ENCODE results near the gene NAT16. TPM values are rescaled to one million over a fixed set of nuclear protein-coding genes. Genes with fewer than 3 reads are reported as not detected.

The NAT16 gene
- total and polyA plus RNA-seq, 2 of the 13 experiments (the other 11 are each of a cell fraction or from before 2014, with no cell fraction given): 0.04 TPM; not detected in 1

- no peak for TF ChIP-seq ZBTB39 (CRISPR knock-in tag; IDR thresholded peaks at IDR 0.05)
- peak; percentile 19 for TF ChIP-seq CREM (IDR thresholded peaks at IDR 0.05)
- no peak for TF ChIP-seq CREM (CRISPR knock-in tag; IDR thresholded peaks at IDR 0.05)
- TF ChIP-seq GTF2F1 (IDR thresholded peaks at IDR 0.05; ENCODE audit: low read length): no peak
- no peak for TF ChIP-seq MTA3 (CRISPR knock-in tag; IDR thresholded peaks at IDR 0.05)
- TF ChIP-seq ZNF503 (CRISPR knock-in tag; IDR thresholded peaks at IDR 0.05): no peak; the same call in 1 of the 2 replicates
- no peak for TF ChIP-seq ZBTB49 (CRISPR knock-in tag; IDR thresholded peaks at IDR 0.05; ENCODE audit: borderline replicate concordance)
- no peak for TF ChIP-seq FOXP1 (IDR thresholded peaks at IDR 0.05)
- peak; percentile 65 for TF ChIP-seq FOXP1 (CRISPR knock-in tag; IDR thresholded peaks at IDR 0.05)
- peak in 1 of 2 experiments; percentile 38; a peak in 1 of 4 replicates for TF ChIP-seq REST (IDR thresholded peaks at IDR 0.05; ENCODE audit: borderline replicate concordance in 1 of 2, low read depth in 1 of 2, low read length in 2 of 2)
- TF ChIP-seq ZHX2 (IDR thresholded peaks at IDR 0.05; ENCODE audit: low read depth): no peak
- no peak for TF ChIP-seq ZHX2 (CRISPR knock-in tag; IDR thresholded peaks at IDR 0.05; ENCODE audit: borderline replicate concordance)
These were observed 57.8 kb downstream of the NAT16 start (continued) for GRCh38 chr7:101121991-101122932.
